Smooth muscle cell (in vitro differentiated cells): Measurements from ENCODE around the gene HEXA. TPM values are rescaled to one million over a fixed set of nuclear protein-coding genes. Genes with fewer than 3 reads are reported as not detected.
A peak's percentile ranks its signal among the peaks of the same experiment; 100 is the strongest.

Experiments used
- DNase-seq: peaks from one replicate; lab custom pipeline; 2025; ENCODE audit not compliant: unreplicated experiment; lab: John Stamatoyannopoulos, UW
- H2AFZ ChIP-seq: fragments of 200-600 bp; sonication (generic); 2 replicates; pipeline ENCODE4 v1.6.0; 2016; ENCODE audit warnings: antibody characterized with exemption, low read depth, mild to moderate bottlenecking
- H3F3A ChIP-seq: fragments of 200-600 bp; sonication (generic); 2 replicates; pipeline ENCODE4 v1.6.0; 2017; ENCODE audit warnings: antibody characterized with exemption, low read depth
- H3K27ac ChIP-seq: fragments of 200-600 bp; sonication (generic); 2 replicates; pipeline ENCODE4 v1.5.1; 2016; ENCODE audit warnings: low read depth, mild to moderate bottlenecking
- H3K27me3 ChIP-seq: fragments of 200-600 bp; sonication (generic); 2 replicates; pipeline ENCODE4 v1.6.1; 2016; ENCODE audit warnings: low read depth, mild to moderate bottlenecking
- H3K36me3 ChIP-seq: fragments of 200-600 bp; sonication (generic); 2 replicates; pipeline ENCODE4 v1.5.1; 2016; ENCODE audit warnings: low read depth
- H3K4me1 ChIP-seq: fragments of 200-600 bp; sonication (generic); 2 replicates; pipeline ENCODE4 v1.5.1; 2016; ENCODE audit warnings: low read depth
- H3K4me2 ChIP-seq: fragments of 200-600 bp; sonication (generic); 2 replicates; pipeline ENCODE4 v1.6.0; 2016; ENCODE audit warnings: mild to moderate bottlenecking
- H3K4me3 ChIP-seq: fragments of 200-600 bp; sonication (generic); 2 replicates; pipeline ENCODE4 v1.5.1; 2016; ENCODE audit warnings: mild to moderate bottlenecking
- H3K79me2 ChIP-seq: fragments of 200-600 bp; sonication (generic); 2 replicates; pipeline ENCODE4 v1.6.0; 2016; ENCODE audit warnings: low read depth, mild to moderate bottlenecking
- H3K9ac ChIP-seq: fragments of 200-600 bp; sonication (generic); 2 replicates; pipeline ENCODE4 v1.6.0; 2016; ENCODE audit warnings: low read depth
- H3K9me3 ChIP-seq: fragments of 200-600 bp; sonication (generic); replicated peaks from 2 replicates; pipeline ENCODE4 v1.5.1; 2016; ENCODE audit warnings: low read depth
- H4K20me1 ChIP-seq: fragments of 200-600 bp; sonication (generic); 2 replicates; pipeline ENCODE4 v1.6.0; 2016; ENCODE audit warnings: low read depth
- WGBS: methylation state at CpG from one replicate; pipeline ENCODE4 v1.1.7; 2016; ENCODE audit warnings: low lambda C conversion rate; 5-methylcytosine and 5-hydroxymethylcytosine counted together
- polyA plus RNA-seq: library from polyadenylated mRNA; unstranded; fragments of >200 nt; fragmentation: Nextera tagmentation; extraction: Ambion mirVana; gene quantifications from 2 replicates; pipeline ENCODE4 v1.2.1, GENCODE V29; 2016
- total RNA-seq: library from RNA; depleted of rRNA; stranded (reverse); fragments of >200 nt; gene quantifications from 2 replicates; pipeline ENCODE4 v1.2.3, GENCODE V29; 2014
- TF ChIP-seq, protein P1 (sequence below): fragments of 200-600 bp; sonication (generic); IDR thresholded peaks from 2 replicates; pipeline ENCODE4 v1.5.1; 2017; ENCODE audit warnings: borderline replicate concordance, mild to moderate bottlenecking, antibody characterized with exemption; ENCODE audit not compliant: insufficient read depth, poor library complexity, severe bottlenecking

The HEXA gene
- total and polyA plus RNA-seq, 2 experiments from 2014 or later, result 77.4 to 155 TPM

DNA sequence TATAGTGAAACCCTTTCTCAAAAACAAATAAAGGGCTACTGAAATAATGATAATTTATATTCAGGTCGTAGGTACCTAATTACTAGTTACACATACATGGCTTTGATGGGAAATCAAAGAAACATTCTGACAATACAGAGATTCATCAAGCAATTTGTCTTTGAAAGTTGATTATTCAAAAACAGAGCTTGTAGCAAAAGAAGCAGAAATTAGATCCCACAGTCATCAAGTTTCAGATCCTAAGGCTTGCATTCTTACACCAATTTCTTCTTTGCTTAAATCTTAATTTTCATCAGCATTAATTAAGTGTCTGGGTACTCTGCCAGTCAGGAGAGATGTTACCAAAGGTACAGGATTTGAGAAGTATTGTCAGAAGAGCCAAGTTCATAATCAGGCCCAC lies 1.5 kb upstream of the HEXA start:
- Histone ChIP-seq H3K9me3 (no peaks in the 10 kb centered on the region), H3K4me2 (no peak overlapping the region), H3F3A (no peaks in the 10 kb centered on the region), H3K27me3 (peaks cover 9% of the 10 kb centered on the region), H3K79me2 (peaks cover 29% of the 10 kb centered on the region), H3K9ac (no peak overlapping the region), H3K36me3 (no peaks in the 10 kb centered on the region), H3K4me3 (no peak overlapping the region), H3K4me1 (peaks cover 4% of the 10 kb centered on the region), H2AFZ (no peak overlapping the region), H3K27ac (no peak overlapping the region), H4K20me1 (no peaks in the 10 kb centered on the region)
- 88% methylated on average over 1 of the region's 1 CpG for WGBS
- TF ChIP-seq, protein P1, sequence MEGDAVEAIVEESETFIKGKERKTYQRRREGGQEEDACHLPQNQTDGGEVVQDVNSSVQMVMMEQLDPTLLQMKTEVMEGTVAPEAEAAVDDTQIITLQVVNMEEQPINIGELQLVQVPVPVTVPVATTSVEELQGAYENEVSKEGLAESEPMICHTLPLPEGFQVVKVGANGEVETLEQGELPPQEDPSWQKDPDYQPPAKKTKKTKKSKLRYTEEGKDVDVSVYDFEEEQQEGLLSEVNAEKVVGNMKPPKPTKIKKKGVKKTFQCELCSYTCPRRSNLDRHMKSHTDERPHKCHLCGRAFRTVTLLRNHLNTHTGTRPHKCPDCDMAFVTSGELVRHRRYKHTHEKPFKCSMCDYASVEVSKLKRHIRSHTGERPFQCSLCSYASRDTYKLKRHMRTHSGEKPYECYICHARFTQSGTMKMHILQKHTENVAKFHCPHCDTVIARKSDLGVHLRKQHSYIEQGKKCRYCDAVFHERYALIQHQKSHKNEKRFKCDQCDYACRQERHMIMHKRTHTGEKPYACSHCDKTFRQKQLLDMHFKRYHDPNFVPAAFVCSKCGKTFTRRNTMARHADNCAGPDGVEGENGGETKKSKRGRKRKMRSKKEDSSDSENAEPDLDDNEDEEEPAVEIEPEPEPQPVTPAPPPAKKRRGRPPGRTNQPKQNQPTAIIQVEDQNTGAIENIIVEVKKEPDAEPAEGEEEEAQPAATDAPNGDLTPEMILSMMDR, result no peak
- no peak for DNase-seq

GRCh38 chr15:72375501-72375845 lies 341 bp downstream of the HEXA start:
- no peaks in the 10 kb centered on the region for H3K36me3 ChIP-seq
- TF ChIP-seq, protein P1, result no peak
- H3K79me2 ChIP-seq, result peaks cover 40% of the 10 kb centered on the region
- peak overlapping the region; percentile 98 for H2AFZ ChIP-seq
- H4K20me1 ChIP-seq, result peaks cover 6% of the 10 kb centered on the region
- H3F3A ChIP-seq, result no peaks in the 10 kb centered on the region
- H3K27ac ChIP-seq, result peak overlapping the region; percentile 68
- WGBS, result under 1% methylated on average over 17 of the region's 17 CpGs
- no peaks in the 10 kb centered on the region for H3K9me3 ChIP-seq
- peaks cover 4% of the 10 kb centered on the region for H3K4me1 ChIP-seq
- H3K9ac ChIP-seq, result peak overlapping the region; percentile 93
- H3K27me3 ChIP-seq, result no peaks in the 10 kb centered on the region
- H3K4me3 ChIP-seq, result peak overlapping the region; percentile 78
- peak overlapping the region; percentile 94 for H3K4me2 ChIP-seq
- no peak for DNase-seq

DNA sequence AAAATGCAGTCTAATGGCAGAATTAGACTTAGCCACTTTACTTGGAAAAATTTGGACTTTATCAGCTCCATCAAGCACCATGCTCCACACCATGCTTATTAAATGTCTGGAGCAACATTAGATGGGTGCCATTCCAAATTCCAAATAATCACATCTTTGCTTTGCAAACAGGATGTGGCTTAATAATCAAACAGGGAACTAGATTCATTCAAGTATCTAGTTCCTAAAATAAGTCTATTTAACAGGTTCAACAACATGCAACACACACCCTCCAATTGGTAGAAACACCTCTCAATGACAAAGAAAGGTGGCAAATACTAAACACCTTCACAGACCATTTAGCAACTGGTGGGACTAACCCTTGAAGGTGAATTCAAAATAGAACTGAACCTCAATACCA lies 3.5 kb downstream of the HEXA start:
- TF ChIP-seq, protein P1, result no peak
- peaks cover 31% of the 10 kb centered on the region for H4K20me1 ChIP-seq
- no peak overlapping the region for H2AFZ ChIP-seq
- no peak for DNase-seq
- no peaks in the 10 kb centered on the region for H3K27me3 ChIP-seq
- H3K4me1 ChIP-seq, result peaks cover 4% of the 10 kb centered on the region
- no peaks in the 10 kb centered on the region for H3F3A ChIP-seq
- H3K36me3 ChIP-seq, result no peaks in the 10 kb centered on the region
- no peak overlapping the region for H3K4me3 ChIP-seq
- H3K79me2 ChIP-seq, result peaks cover 47% of the 10 kb centered on the region
- H3K9ac ChIP-seq, result no peak overlapping the region
- no peak overlapping the region for H3K27ac ChIP-seq
- no peaks in the 10 kb centered on the region for H3K9me3 ChIP-seq
- H3K4me2 ChIP-seq, result no peak overlapping the region

DNA sequence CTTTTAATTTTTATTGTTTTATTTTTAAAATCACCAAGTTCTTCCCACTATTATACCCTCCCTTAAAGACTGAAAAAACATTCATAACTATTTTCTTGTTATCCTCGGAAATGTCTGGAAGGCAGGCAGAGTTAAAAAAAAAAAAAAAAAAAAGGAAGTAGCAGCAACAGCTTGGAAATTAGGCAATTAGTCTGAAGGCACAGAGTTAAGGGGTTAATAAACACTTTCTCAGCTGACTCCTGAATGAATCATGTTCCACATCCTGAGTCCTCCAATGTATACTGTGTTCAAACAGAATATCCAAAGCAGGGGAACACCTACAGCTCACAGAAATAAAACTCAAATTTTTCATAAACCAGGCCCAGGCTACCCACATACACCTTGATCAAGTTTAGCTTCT lies 5.8 kb downstream of the HEXA start:
- Histone ChIP-seq H3K36me3 (no peaks in the 10 kb centered on the region), H3K4me1 (no peaks in the 10 kb centered on the region), H3K27ac (no peak overlapping the region), H3K4me3 (no peak overlapping the region), H3K79me2 (peaks cover 52% of the 10 kb centered on the region), H2AFZ (no peak overlapping the region), H3K9ac (no peak overlapping the region), H3K4me2 (no peak overlapping the region), H3K27me3 (no peaks in the 10 kb centered on the region), H3K9me3 (no peaks in the 10 kb centered on the region), H3F3A (no peaks in the 10 kb centered on the region), H4K20me1 (peaks cover 53% of the 10 kb centered on the region)
- DNase-seq, result no peak
- TF ChIP-seq, protein P1, result no peak
- WGBS, result 81% methylated on average over 1 of the region's 1 CpG
